Measurements from ENCODE around the gene ALKAL2.

ALKAL2 gene

DNA sequence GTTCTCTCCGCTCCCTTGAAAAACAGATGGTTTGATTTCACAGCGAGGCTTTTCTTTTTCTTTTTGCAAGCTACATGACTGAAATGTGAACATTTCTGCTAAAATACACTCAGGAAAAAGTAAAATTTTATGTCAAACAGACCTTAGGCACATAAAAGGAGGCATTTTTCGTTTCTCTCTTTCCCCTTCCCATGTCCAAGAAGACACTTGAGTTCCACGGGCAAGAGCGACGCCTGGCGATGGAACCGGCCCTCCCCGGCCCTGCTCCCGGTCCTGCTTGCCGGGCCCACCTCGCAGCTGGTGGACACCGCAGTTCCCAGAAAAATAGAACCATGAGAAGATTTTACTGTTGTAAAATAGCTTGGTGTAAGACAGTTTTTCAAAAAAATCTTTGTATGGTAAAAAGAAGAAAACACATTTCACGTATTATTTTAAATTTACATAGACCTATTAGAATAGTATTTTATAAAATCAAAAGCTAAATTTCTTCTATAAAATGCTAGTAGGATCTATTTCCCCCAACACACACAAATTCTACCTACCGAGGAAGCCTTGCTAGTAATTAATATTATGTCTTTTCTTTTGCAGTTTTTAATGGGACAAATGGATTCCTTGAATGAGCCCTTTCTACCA, 2.3 kb upstream of the ALKAL2 start:
- DNase-seq (ENCODE audit: low spot score) = peak; percentile 55
- Histone ChIP-seq H2BK120ac (ENCODE audit: low read depth, low read length) (no peak overlapping the region), H3K9ac (ENCODE audit: low read depth, low read length, poor library complexity) (no peak overlapping the region), H3K27ac (replicated peaks; ENCODE audit: low read length) (no peak overlapping the region), H3K27me3 (ENCODE audit: control insufficient read depth in 3 of 3, insufficient read depth in 3 of 3, low read depth in 1 of 3, low read length in 3 of 3) (peaks cover 0 to 43% (median 16%) of the 10 kb centered on the region in 3 experiments), H3K4me1 (ENCODE audit: control insufficient read depth in 2 of 2, insufficient read depth in 1 of 2, low read depth in 1 of 2, low read length in 2 of 2) (peaks cover 9 to 10% of the 10 kb centered on the region in 2 donors), H2AK5ac (ENCODE audit: low read depth, low read length) (no peak overlapping the region), H3K9me3 (replicated peaks in 1 of 2; ENCODE audit: control insufficient read depth in 2 of 2, insufficient read depth in 1 of 2, low read depth in 1 of 2, low read length in 2 of 2) (peaks cover 0 to 3% of the 10 kb centered on the region in 2 donors), H3K36me3 (replicated peaks in 1 of 2; ENCODE audit: control insufficient read depth in 2 of 2, insufficient read depth in 2 of 2, low read length in 2 of 2) (peaks cover 0 to 9% of the 10 kb centered on the region in 2 donors), H3K14ac (ENCODE audit: low read length) (no peak overlapping the region), H2BK5ac (ENCODE audit: low read length) (no peak overlapping the region), H4K8ac (ENCODE audit: low read depth, low read length) (no peak overlapping the region), H3K4ac (ENCODE audit: low read length) (no peak overlapping the region), H3K79me1 (ENCODE audit: low read depth, low read length) (peaks cover 2% of the 10 kb centered on the region), H2BK15ac (ENCODE audit: low read length) (no peak overlapping the region), H3K23ac (ENCODE audit: low read depth, low read length, poor library complexity) (peak overlapping the region; percentile 85), H3K18ac (ENCODE audit: low read length) (no peak overlapping the region), H4K91ac (ENCODE audit: low read depth, low read length, poor library complexity) (no peak overlapping the region), H3K4me2 (ENCODE audit: insufficient read depth, low read length, poor library complexity, severe bottlenecking) (peak overlapping the region; percentile 86), H2AFZ (ENCODE audit: low read length) (peak overlapping the region; percentile 77), H2BK12ac (ENCODE audit: low read length) (no peak overlapping the region), H3K4me3 (ENCODE audit: low read length in 2 of 2) (peak overlapping the region; percentile 18 to 66)
- no CpG with 5 or more reads among the region's 15 CpGs for WGBS, 2 donors (ENCODE audit: extremely low coverage in 2 of 2, insufficient read length in 2 of 2, insufficient replicate concordance in 1 of 2)

DNA sequence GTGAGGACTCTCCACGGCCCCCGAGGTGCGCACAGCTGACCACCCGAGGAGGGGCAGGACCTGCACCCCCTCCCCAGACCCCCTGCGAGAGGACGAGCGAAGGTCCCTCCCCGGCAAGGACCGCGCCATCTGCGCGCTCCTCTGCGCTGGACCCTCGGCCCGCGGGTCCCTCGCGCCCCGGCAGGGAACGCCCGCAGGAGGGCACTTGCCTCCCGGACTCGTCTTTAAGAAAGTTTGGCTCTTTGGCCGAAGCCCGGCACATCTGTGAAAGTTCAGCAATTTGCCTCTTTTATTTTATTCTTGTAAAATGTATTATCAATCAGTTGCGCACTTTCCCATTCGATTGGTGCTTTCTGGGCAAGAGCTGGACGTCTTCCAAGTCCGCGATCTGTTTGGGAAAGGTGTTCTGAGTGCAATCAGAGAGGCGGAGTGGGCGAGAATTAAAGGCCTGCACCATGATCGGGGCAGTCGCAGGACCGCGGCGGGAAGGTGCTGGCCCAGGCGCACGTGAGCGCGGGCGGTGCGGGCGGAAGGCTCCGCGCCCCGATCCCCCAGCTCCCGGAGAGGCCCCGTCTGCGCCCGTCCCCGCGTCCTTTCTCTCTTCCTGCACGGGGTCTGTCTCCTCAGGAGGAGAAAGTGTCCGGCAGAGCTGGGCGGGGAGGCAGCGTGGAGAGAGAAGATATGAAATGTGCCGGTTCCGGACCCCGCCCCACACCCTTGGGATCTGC, 1.6 kb upstream of the ALKAL2 start:
- Histone ChIP-seq H4K8ac (ENCODE audit: low read depth, low read length) (no peak overlapping the region), H2AFZ (ENCODE audit: low read length) (peak overlapping the region; percentile 77), H3K18ac (ENCODE audit: low read length) (peak overlapping the region; percentile 27), H3K14ac (ENCODE audit: low read length) (no peak overlapping the region), H3K4me3 (ENCODE audit: low read length in 2 of 2) (peak overlapping the region; percentile 18 to 66), H3K27me3 (ENCODE audit: control insufficient read depth in 3 of 3, insufficient read depth in 3 of 3, low read depth in 1 of 3, low read length in 3 of 3) (peaks cover 0 to 47% (median 16%) of the 10 kb centered on the region in 3 experiments), H3K4me2 (ENCODE audit: insufficient read depth, low read length, poor library complexity, severe bottlenecking) (peak overlapping the region; percentile 86), H3K4ac (ENCODE audit: low read length) (no peak overlapping the region), H3K9me3 (replicated peaks in 1 of 2; ENCODE audit: control insufficient read depth in 2 of 2, insufficient read depth in 1 of 2, low read depth in 1 of 2, low read length in 2 of 2) (peaks cover 0 to 3% of the 10 kb centered on the region in 2 donors), H3K79me1 (ENCODE audit: low read depth, low read length) (peaks cover 2% of the 10 kb centered on the region), H3K4me1 (ENCODE audit: control insufficient read depth in 2 of 2, insufficient read depth in 1 of 2, low read depth in 1 of 2, low read length in 2 of 2) (peaks cover 9 to 10% of the 10 kb centered on the region in 2 donors), H3K23ac (ENCODE audit: low read depth, low read length, poor library complexity) (peak overlapping the region; percentile 85), H2BK15ac (ENCODE audit: low read length) (no peak overlapping the region), H2BK12ac (ENCODE audit: low read length) (no peak overlapping the region), H2BK5ac (ENCODE audit: low read length) (no peak overlapping the region), H3K9ac (ENCODE audit: low read depth, low read length, poor library complexity) (no peak overlapping the region), H2BK120ac (ENCODE audit: low read depth, low read length) (no peak overlapping the region), H3K27ac (replicated peaks; ENCODE audit: low read length) (no peak overlapping the region), H4K91ac (ENCODE audit: low read depth, low read length, poor library complexity) (no peak overlapping the region), H2AK5ac (ENCODE audit: low read depth, low read length) (no peak overlapping the region), H3K36me3 (replicated peaks in 1 of 2; ENCODE audit: control insufficient read depth in 2 of 2, insufficient read depth in 2 of 2, low read length in 2 of 2) (peaks cover 0 to 16% of the 10 kb centered on the region in 2 donors)
- no peak for DNase-seq (ENCODE audit: low spot score)
- WGBS, 2 donors (ENCODE audit: extremely low coverage in 2 of 2, insufficient read length in 2 of 2, insufficient replicate concordance in 1 of 2) = no CpG with 5 or more reads among the region's 60 CpGs

DNA sequence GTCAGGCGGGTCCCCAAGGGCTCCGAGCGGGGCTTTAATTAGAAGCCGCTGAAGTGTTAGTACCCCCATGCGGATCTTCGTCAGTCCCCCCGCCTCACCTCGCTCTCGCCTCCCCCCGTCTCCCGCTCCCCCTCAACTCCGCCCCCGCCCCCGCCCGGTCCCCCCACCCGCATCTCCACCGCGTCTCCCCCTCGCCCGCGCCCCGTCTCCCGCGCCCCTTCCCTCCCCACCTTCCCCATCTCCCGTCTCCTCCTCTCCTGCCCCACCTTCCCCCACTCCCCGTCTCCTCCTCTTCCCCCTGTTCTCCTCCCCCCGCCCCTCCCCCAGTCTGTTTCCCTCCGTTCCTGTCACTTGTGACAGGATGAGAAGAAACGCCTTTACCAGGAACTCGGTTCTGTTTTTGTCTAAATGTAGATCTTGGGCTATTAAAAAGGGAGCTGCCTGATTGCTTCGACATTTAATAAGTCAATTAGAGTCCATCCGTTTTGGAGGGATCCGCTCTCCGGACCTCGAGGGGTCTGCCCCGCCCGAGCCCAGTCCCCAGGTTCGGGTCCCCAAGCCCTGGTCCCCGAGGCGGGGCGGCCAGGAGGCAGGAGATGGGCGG, 969 bp upstream of the ALKAL2 start:
- Histone ChIP-seq H2BK15ac (ENCODE audit: low read length) (no peak overlapping the region), H3K4me3 (ENCODE audit: low read length in 2 of 2) (peak overlapping the region in 1 of 2 donors; percentile 45), H3K4me1 (ENCODE audit: control insufficient read depth in 2 of 2, insufficient read depth in 1 of 2, low read depth in 1 of 2, low read length in 2 of 2) (peaks cover 10 to 14% of the 10 kb centered on the region in 2 donors), H3K23ac (ENCODE audit: low read depth, low read length, poor library complexity) (peak overlapping the region; percentile 55), H4K8ac (ENCODE audit: low read depth, low read length) (no peak overlapping the region), H3K27ac (replicated peaks; ENCODE audit: low read length) (no peak overlapping the region), H3K14ac (ENCODE audit: low read length) (no peak overlapping the region), H3K27me3 (ENCODE audit: control insufficient read depth in 3 of 3, insufficient read depth in 3 of 3, low read depth in 1 of 3, low read length in 3 of 3) (peaks cover 0 to 52% (median 16%) of the 10 kb centered on the region in 3 experiments), H2AFZ (ENCODE audit: low read length) (peak overlapping the region; percentile 90), H2BK120ac (ENCODE audit: low read depth, low read length) (no peak overlapping the region), H4K91ac (ENCODE audit: low read depth, low read length, poor library complexity) (no peak overlapping the region), H3K79me1 (ENCODE audit: low read depth, low read length) (peaks cover 2% of the 10 kb centered on the region), H3K9ac (ENCODE audit: low read depth, low read length, poor library complexity) (no peak overlapping the region), H3K9me3 (replicated peaks in 1 of 2; ENCODE audit: control insufficient read depth in 2 of 2, insufficient read depth in 1 of 2, low read depth in 1 of 2, low read length in 2 of 2) (peaks cover 0 to 3% of the 10 kb centered on the region in 2 donors), H2BK5ac (ENCODE audit: low read length) (no peak overlapping the region), H2BK12ac (ENCODE audit: low read length) (no peak overlapping the region), H3K4me2 (ENCODE audit: insufficient read depth, low read length, poor library complexity, severe bottlenecking) (peak overlapping the region; percentile 44), H3K18ac (ENCODE audit: low read length) (no peak overlapping the region), H3K36me3 (replicated peaks in 1 of 2; ENCODE audit: control insufficient read depth in 2 of 2, insufficient read depth in 2 of 2, low read length in 2 of 2) (peaks cover 0 to 23% of the 10 kb centered on the region in 2 donors), H3K4ac (ENCODE audit: low read length) (no peak overlapping the region), H2AK5ac (ENCODE audit: low read depth, low read length) (no peak overlapping the region)
- WGBS, 2 donors (ENCODE audit: extremely low coverage in 2 of 2, insufficient read length in 2 of 2, insufficient replicate concordance in 1 of 2) = no CpG with 5 or more reads among the region's 42 CpGs
- DNase-seq (ENCODE audit: low spot score) = no peak

DNA sequence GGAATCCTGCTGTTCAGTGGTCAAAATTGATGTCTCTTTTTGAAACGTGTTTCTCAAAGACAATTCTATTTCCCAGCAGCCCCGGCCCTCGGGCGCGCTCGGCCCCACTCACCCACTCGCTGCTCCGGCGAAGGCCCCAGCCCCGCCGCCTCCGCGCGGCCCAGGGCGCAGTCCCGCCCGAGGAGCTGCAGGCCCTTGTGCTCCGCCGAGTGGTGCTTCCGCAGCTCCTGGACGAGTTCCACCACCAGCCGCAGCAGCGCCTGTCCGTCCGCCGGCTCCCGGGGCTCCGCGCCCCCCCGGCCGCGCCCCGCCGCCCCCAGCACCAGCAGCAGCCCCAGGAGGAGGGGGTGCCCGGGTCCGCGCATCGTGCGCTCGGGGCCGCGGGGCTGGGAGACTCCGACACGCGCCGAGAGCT, 413 bp downstream of the ALKAL2 start:
- peak overlapping the region; percentile 90 for H2AFZ ChIP-seq (ENCODE audit: low read length)
- H3K4me1 ChIP-seq (ENCODE audit: control insufficient read depth in 2 of 2, insufficient read depth in 1 of 2, low read depth in 1 of 2, low read length in 2 of 2) = peaks cover 14 to 16% of the 10 kb centered on the region in 2 donors
- peak overlapping the region; percentile 45 to 51 for H3K4me3 ChIP-seq (ENCODE audit: low read length in 2 of 2)
- no peak overlapping the region for H3K23ac ChIP-seq (ENCODE audit: low read depth, low read length, poor library complexity)
- no peaks in the 10 kb centered on the region for H3K9me3 ChIP-seq (replicated peaks in 1 of 2; ENCODE audit: control insufficient read depth in 2 of 2, insufficient read depth in 1 of 2, low read depth in 1 of 2, low read length in 2 of 2)
- no peak overlapping the region for H2BK15ac ChIP-seq (ENCODE audit: low read length)
- DNase-seq (ENCODE audit: low spot score) = no peak
- WGBS, 2 donors (ENCODE audit: extremely low coverage in 2 of 2, insufficient read length in 2 of 2, insufficient replicate concordance in 1 of 2) = no CpG with 5 or more reads among the region's 46 CpGs
- H3K9ac ChIP-seq (ENCODE audit: low read depth, low read length, poor library complexity) = peak overlapping the region; percentile 16
- H3K36me3 ChIP-seq (replicated peaks in 1 of 2; ENCODE audit: control insufficient read depth in 2 of 2, insufficient read depth in 2 of 2, low read length in 2 of 2) = peaks cover 0 to 37% of the 10 kb centered on the region in 2 donors
- no peak overlapping the region for H2AK5ac ChIP-seq (ENCODE audit: low read depth, low read length)
- no peak overlapping the region for H3K14ac ChIP-seq (ENCODE audit: low read length)
- H3K27ac ChIP-seq (replicated peaks; ENCODE audit: low read length) = no peak overlapping the region
- no peak overlapping the region for H4K8ac ChIP-seq (ENCODE audit: low read depth, low read length)
- H4K91ac ChIP-seq (ENCODE audit: low read depth, low read length, poor library complexity) = no peak overlapping the region
- H2BK5ac ChIP-seq (ENCODE audit: low read length) = no peak overlapping the region
- peaks cover 0 to 52% (median 16%) of the 10 kb centered on the region in 3 experiments for H3K27me3 ChIP-seq (ENCODE audit: control insufficient read depth in 3 of 3, insufficient read depth in 3 of 3, low read depth in 1 of 3, low read length in 3 of 3)
- no peak overlapping the region for H2BK12ac ChIP-seq (ENCODE audit: low read length)
- no peak overlapping the region for H3K4ac ChIP-seq (ENCODE audit: low read length)
- H2BK120ac ChIP-seq (ENCODE audit: low read depth, low read length) = no peak overlapping the region
- H3K4me2 ChIP-seq (ENCODE audit: insufficient read depth, low read length, poor library complexity, severe bottlenecking) = peak overlapping the region; percentile 68
- no peak overlapping the region for H3K18ac ChIP-seq (ENCODE audit: low read length)
- peaks cover 2% of the 10 kb centered on the region for H3K79me1 ChIP-seq (ENCODE audit: low read depth, low read length)
